Gastroesophageal sphincter (tissue), 3 donors: ENCODE measurements around the gene KCNH4.

Source experiments
- CTCF ChIP-seq, 4 experiments: fragments of 200-600 bp in 2 of 4; fragments of 450-650 bp in 2 of 4; sonication (generic) in 1 of 4; IDR thresholded peaks; one replicate each; pipeline ENCODE4 v1.5.1; 2017 to 2019; ENCODE audit warnings: antibody characterized with exemption in 4 of 4, mild to moderate bottlenecking in 2 of 4, moderate library complexity in 2 of 4
- EP300 ChIP-seq: sonication (generic); formaldehyde crosslinking; IDR thresholded peaks from one replicate; pipeline ENCODE4 v1.6.1; 2017; ENCODE audit warnings: antibody characterized with exemption, mild to moderate bottlenecking
- POLR2A ChIP-seq, 2 donors: fragments of 450-650 bp; IDR thresholded peaks; one replicate each; pipeline ENCODE4 v1.6.1; 2017; ENCODE audit warnings: antibody characterized with exemption in 2 of 2, mild to moderate bottlenecking in 2 of 2, moderate library complexity in 1 of 2

GRCh38 chr17:42131981-42132432, 48.9 kb downstream of the KCNH4 start:
- TF ChIP-seq CTCF (IDR thresholded peaks at IDR 0.05) (no peak), POLR2A (IDR thresholded peaks at IDR 0.05) (no peak), EP300 (no peak)
